ENCODE data around the gene BRDT.
"Not testable (repeated sequence)": the region's sequence is repeated elsewhere in the genome, so short reads cannot be mapped to it uniquely, and the experiment has no call there.

Gene BRDT

DNA sequence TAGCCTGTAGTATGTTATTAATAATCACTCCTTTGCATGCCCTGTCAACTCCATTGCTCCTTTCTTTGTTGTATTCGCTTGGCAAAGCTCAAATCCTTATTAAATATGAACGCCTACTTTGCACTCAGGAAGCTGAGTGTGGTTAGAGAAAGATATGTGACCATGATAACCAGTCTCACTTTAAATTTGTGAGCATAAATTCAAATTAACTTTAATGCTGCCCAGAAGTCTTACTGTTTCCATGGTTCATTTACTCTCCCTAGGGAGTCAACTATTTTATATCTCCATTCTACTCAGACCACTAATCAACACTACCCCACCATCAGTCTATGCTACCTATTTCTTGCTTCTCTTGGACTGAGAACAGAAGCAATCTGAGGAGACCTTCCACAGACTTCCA lies 68.5 kb downstream of the BRDT start:
- H3K9ac ChIP-seq = no peak overlapping the region
- no peaks in the 10 kb centered on the region for H3K36me3 ChIP-seq (ENCODE audit: insufficient read depth)
- no peaks in the 10 kb centered on the region for H3K79me2 ChIP-seq (ENCODE audit: insufficient read depth, low read depth)
- TF ChIP-seq, protein P1, sequence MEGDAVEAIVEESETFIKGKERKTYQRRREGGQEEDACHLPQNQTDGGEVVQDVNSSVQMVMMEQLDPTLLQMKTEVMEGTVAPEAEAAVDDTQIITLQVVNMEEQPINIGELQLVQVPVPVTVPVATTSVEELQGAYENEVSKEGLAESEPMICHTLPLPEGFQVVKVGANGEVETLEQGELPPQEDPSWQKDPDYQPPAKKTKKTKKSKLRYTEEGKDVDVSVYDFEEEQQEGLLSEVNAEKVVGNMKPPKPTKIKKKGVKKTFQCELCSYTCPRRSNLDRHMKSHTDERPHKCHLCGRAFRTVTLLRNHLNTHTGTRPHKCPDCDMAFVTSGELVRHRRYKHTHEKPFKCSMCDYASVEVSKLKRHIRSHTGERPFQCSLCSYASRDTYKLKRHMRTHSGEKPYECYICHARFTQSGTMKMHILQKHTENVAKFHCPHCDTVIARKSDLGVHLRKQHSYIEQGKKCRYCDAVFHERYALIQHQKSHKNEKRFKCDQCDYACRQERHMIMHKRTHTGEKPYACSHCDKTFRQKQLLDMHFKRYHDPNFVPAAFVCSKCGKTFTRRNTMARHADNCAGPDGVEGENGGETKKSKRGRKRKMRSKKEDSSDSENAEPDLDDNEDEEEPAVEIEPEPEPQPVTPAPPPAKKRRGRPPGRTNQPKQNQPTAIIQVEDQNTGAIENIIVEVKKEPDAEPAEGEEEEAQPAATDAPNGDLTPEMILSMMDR (conservative IDR thresholded peaks at IDR 0.05; ENCODE audit: low read depth, low read length) = no peak
- H3K4me2 ChIP-seq = no peak overlapping the region
- H3K4me1 ChIP-seq (ENCODE audit: low read depth, poor library complexity, severe bottlenecking) = no peaks in the 10 kb centered on the region
- no peak overlapping the region for H3K27ac ChIP-seq
- no peaks in the 10 kb centered on the region for H4K20me1 ChIP-seq (ENCODE audit: insufficient read depth)
- no peak overlapping the region for H3K4me3 ChIP-seq (IDR thresholded peaks at IDR 0.05; ENCODE audit: insufficient read depth, low read depth, low read length)
- no peaks in the 10 kb centered on the region for H3K27me3 ChIP-seq (ENCODE audit: insufficient read depth, low read depth)
- no peak overlapping the region for H2AFZ ChIP-seq (ENCODE audit: low read depth)

DNA sequence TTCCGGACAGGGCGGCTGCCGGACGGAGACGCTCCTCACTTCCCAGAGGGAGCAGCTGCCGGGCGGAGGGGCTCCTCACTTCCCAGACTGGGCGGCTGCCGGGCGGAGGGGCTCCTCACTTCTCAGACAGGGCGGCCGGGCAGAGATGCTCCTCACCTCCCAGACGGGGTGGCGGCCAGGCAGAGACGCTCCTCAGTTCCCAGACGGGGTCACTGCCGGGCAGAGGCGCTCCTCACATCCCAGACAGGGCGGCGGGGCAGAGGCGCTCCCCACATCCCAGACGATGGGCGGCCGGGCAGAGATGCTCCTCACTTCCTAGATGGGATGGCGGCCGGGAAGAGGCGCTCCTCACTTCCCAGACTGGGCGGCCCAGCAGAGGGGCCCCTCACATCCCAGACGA lies 76.8 kb downstream of the BRDT start:
- H3K36me3 ChIP-seq (ENCODE audit: insufficient read depth); H3K79me2 ChIP-seq (ENCODE audit: insufficient read depth, low read depth); H3K4me3 ChIP-seq (IDR thresholded peaks at IDR 0.05; ENCODE audit: insufficient read depth, low read depth, low read length); H3K4me1 ChIP-seq (ENCODE audit: low read depth, poor library complexity, severe bottlenecking); H3K27ac ChIP-seq; H3K9ac ChIP-seq; H4K20me1 ChIP-seq (ENCODE audit: insufficient read depth); H2AFZ ChIP-seq (ENCODE audit: low read depth); H3K4me2 ChIP-seq; H3K27me3 ChIP-seq (ENCODE audit: insufficient read depth, low read depth): not testable (repeated sequence)

DNA sequence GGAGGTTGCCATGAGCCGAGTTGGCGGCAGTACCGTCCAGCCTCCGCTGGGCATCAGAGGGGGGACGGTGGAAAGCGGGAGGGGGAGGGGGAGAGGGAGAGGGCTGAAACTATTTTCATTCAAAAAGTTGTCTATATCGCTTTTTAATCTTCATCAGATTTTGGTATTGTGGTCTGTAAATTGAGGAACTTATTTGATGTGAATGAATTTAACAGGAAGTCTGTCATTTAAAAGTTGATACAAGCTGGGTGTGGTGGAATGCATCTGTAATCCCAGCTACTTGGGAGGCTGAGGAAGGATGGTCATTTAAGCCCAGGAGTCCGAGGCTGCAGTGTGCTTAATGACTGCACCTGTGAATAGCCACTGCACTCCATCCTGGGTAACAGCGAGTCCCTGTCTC lies 77.6 kb downstream of the BRDT start:
- Histone ChIP-seq H3K4me1 (ENCODE audit: low read depth, poor library complexity, severe bottlenecking) (no peaks in the 10 kb centered on the region), H2AFZ (ENCODE audit: low read depth) (no peak overlapping the region), H3K36me3 (ENCODE audit: insufficient read depth) (no peaks in the 10 kb centered on the region), H3K9ac (no peak overlapping the region), H3K27ac (no peak overlapping the region), H3K4me3 (IDR thresholded peaks at IDR 0.05; ENCODE audit: insufficient read depth, low read depth, low read length) (no peak overlapping the region), H4K20me1 (ENCODE audit: insufficient read depth) (no peaks in the 10 kb centered on the region), H3K27me3 (ENCODE audit: insufficient read depth, low read depth) (no peaks in the 10 kb centered on the region), H3K79me2 (ENCODE audit: insufficient read depth, low read depth) (no peaks in the 10 kb centered on the region), H3K4me2 (no peak overlapping the region)
- TF ChIP-seq, protein P1 (conservative IDR thresholded peaks at IDR 0.05; ENCODE audit: low read depth, low read length) = no peak

DNA sequence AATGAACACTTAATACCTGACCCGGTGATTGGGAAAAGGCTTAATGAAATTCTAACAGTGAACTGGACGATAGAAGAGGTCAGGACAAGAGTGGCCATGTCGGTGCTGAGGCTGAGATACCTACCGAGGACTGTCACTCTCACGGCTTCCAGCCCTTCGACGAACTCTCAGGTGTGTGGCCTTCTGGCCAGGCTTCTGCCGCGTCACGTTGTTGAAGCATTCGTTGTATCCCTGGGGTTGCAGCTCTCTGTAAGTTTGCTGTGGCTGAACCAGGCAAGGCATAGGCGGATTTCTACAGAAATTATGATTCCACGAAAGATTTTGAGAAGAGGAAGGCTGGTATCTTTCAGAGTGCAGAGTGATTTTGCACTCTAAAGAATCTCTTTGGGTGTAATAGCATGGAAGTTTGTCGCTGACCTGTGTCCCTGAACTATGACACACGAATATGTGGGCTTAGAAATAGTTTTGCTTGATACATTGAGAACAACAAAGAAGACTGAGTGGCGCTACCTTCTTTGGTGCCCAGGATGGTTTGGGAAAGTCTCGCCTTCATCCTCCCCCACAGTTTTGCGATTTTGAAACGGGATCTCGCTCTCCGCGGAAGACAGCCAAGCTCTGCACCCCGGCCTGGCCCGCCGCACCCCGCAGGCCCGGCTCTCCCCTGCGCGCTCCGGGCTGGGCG lies 80.2 kb downstream of the BRDT start:
- H3K27me3 ChIP-seq (ENCODE audit: insufficient read depth, low read depth) = no peaks in the 10 kb centered on the region
- no peak overlapping the region for H3K27ac ChIP-seq
- TF ChIP-seq, protein P1 (conservative IDR thresholded peaks at IDR 0.05; ENCODE audit: low read depth, low read length) = no peak

DNA sequence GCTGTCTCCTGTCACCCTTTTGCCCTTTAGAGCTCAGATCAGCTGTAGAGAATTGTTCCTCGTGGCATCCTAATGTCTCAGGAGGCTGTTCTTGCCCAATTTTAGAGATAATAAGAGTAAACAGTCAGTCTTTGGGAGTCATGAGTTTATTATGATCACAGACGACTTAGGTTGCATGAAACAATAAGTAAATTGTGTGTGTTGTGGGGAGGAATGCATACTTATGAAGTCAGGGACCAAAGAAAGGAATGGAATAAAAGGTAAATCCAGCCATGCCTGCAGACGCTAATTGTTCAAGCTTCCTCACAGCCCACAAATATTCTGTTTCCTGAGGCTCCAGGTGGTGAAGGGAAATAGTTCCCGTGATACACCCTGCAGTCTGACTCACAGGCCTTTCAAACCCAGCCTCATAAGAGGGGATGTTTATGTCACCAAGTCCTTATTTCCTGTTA lies 81.5 kb downstream of the BRDT start:
- H3K4me1 ChIP-seq (ENCODE audit: low read depth, poor library complexity, severe bottlenecking) = no peaks in the 10 kb centered on the region
- no peaks in the 10 kb centered on the region for H3K79me2 ChIP-seq (ENCODE audit: insufficient read depth, low read depth)
- H4K20me1 ChIP-seq (ENCODE audit: insufficient read depth) = no peaks in the 10 kb centered on the region
- no peak overlapping the region for H3K4me2 ChIP-seq
- no peak overlapping the region for H3K4me3 ChIP-seq (IDR thresholded peaks at IDR 0.05; ENCODE audit: insufficient read depth, low read depth, low read length)
- H3K27ac ChIP-seq = no peak overlapping the region
- H3K27me3 ChIP-seq (ENCODE audit: insufficient read depth, low read depth) = no peaks in the 10 kb centered on the region
- TF ChIP-seq, protein P1 (conservative IDR thresholded peaks at IDR 0.05; ENCODE audit: low read depth, low read length) = no peak
- H3K9ac ChIP-seq = no peak overlapping the region
- no peak overlapping the region for H2AFZ ChIP-seq (ENCODE audit: low read depth)
- no peaks in the 10 kb centered on the region for H3K36me3 ChIP-seq (ENCODE audit: insufficient read depth)

More for the DNA sequence above, 80.2 kb downstream of the BRDT start:
- Histone ChIP-seq H3K4me1 (ENCODE audit: low read depth, poor library complexity, severe bottlenecking) (no peaks in the 10 kb centered on the region), H3K4me2 (no peak overlapping the region), H2AFZ (ENCODE audit: low read depth) (no peak overlapping the region), H3K4me3 (IDR thresholded peaks at IDR 0.05; ENCODE audit: insufficient read depth, low read depth, low read length) (no peak overlapping the region), H3K36me3 (ENCODE audit: insufficient read depth) (no peaks in the 10 kb centered on the region), H4K20me1 (ENCODE audit: insufficient read depth) (no peaks in the 10 kb centered on the region), H3K79me2 (ENCODE audit: insufficient read depth, low read depth) (no peaks in the 10 kb centered on the region), H3K9ac (no peak overlapping the region)

Measured in KMS-11 (cell line).